ENCODE measurements around the gene IL3RA.
A peak's percentile ranks its signal among the peaks of the same experiment; 100 is the strongest.

The IL3RA gene

GRCh38 chrX:1418901-1419544 is 82.4 kb downstream of the IL3RA start:
- peak overlapping the region; percentile 12; the same call in 1 of the 2 replicates for H3K27ac ChIP-seq
- no peak for TF ChIP-seq CTCF (IDR thresholded peaks at IDR 0.05)
- no peak for TF ChIP-seq ZFX (IDR thresholded peaks at IDR 0.05; ENCODE audit: borderline replicate concordance)

DNA sequence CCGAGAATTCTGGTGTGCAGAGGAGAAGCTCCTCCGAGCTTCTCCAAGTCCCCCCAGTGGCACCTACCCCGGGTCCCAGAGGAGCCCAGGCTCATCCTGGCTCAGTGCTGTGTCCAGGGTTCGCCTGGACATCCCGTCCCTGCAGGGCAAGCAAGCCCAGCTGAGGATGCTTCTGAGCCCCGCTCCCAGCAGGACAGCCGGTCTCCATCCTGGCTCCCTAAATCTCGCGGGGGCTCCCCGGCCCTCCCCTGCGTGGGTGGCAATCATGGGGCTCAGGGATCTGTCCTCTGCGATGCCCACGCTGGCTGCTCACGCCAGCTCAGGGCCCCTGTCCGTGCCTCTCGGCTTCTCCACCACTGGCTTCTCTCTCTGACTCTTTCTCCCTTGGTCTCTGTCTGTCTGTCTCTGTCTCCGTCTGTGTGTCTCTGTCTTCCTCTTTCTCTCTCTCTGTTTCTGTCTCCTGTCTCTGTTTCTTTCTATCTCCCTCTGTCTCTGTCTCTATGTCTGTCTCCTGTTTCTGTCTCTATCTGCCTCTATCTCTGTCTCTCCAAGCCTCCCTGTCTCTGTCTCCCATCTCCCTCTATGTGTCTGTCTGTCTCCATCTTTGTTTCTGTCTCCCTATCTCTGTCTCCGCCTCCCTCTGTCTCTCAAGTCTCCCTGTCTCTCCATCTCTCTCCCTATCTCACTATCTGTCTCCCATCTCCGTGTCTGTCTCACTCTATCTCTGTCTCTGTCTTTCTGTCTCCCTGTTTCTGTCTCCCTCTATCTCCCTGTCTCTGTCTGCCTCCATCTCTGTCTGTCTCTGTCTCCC is 83.2 kb downstream of the IL3RA start:
- TF ChIP-seq ZFX (IDR thresholded peaks at IDR 0.05; ENCODE audit: borderline replicate concordance) = no peak

GRCh38 chrX:1420371-1420770 is 83.8 kb downstream of the IL3RA start:
- peak overlapping the region; percentile 12; the same call in 1 of the 2 replicates for H3K27ac ChIP-seq
- TF ChIP-seq CTCF (IDR thresholded peaks at IDR 0.05) (no peak), ZFX (IDR thresholded peaks at IDR 0.05; ENCODE audit: borderline replicate concordance) (no peak)

More for the DNA sequence above, 83.2 kb downstream of the IL3RA start:
- H3K27ac ChIP-seq = peak overlapping the region; percentile 12

- no peak overlapping the region for H3K27ac ChIP-seq
- TF ChIP-seq ZFX (IDR thresholded peaks at IDR 0.05; ENCODE audit: borderline replicate concordance) (no peak), CTCF (IDR thresholded peaks at IDR 0.05) (no peak)
Measured at GRCh38 chrX:1421433-1422134, 85.0 kb downstream of the IL3RA start.

DNA sequence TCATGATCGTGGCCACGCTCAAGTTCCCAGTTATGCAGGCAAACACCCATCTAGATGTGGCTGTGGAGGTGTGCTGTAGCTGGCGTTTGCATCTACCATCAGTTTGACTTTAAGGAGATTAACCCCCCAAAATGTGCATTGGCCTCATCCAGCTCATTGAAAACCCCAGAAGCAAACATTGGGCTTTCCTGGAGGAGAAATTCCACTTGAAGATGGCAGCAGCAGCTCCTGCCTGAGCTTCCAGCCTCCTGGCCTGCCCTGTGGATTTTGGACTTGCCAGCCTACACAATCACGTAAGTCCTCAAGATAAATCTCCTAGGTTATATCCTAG is 85.5 kb downstream of the IL3RA start:
- TF ChIP-seq ZFX (IDR thresholded peaks at IDR 0.05; ENCODE audit: borderline replicate concordance) = no peak
- TF ChIP-seq CTCF (IDR thresholded peaks at IDR 0.05) = no peak
- H3K27ac ChIP-seq = no peak overlapping the region

DNA sequence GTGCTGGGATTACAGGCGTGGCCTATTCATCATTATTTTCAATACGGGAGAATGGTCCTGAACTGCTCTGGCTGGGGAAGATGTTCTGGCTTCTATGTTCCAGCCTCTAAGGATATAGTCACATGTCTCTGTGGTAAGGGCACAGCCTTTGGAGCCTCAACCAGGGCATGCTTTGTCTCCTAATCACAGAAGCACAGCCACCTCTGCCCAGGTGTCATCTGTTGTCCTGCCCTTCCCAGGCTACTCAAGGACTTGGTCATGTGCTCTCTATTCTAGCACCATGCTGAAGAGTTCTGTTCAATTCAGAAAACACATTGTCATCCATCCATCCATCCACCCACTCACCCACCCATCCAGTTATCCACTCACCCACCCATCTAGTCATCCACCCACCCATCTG is 86.6 kb downstream of the IL3RA start:
- TF ChIP-seq ZFX (IDR thresholded peaks at IDR 0.05; ENCODE audit: borderline replicate concordance) = no peak
- no peak for TF ChIP-seq CTCF (IDR thresholded peaks at IDR 0.05)

GRCh38 chrX:1424147-1424851 is 87.7 kb downstream of the IL3RA start:
- TF ChIP-seq CTCF (IDR thresholded peaks at IDR 0.05) = no peak
- no peak for TF ChIP-seq ZFX (IDR thresholded peaks at IDR 0.05; ENCODE audit: borderline replicate concordance)
- H3K27ac ChIP-seq = no peak overlapping the region

More for the DNA sequence above, 86.6 kb downstream of the IL3RA start:
- no peak overlapping the region for H3K27ac ChIP-seq

Measured in 22Rv1 (cell line).